NCI-H526 treated with DMSO at 0.1 percent for 48 hours (cell line): ENCODE measurements around the gene ERGIC1.

Experiments
- DNase-seq: peaks from one replicate; lab custom pipeline; 2025; lab: John Stamatoyannopoulos, UW

The ERGIC1 gene

DNA sequence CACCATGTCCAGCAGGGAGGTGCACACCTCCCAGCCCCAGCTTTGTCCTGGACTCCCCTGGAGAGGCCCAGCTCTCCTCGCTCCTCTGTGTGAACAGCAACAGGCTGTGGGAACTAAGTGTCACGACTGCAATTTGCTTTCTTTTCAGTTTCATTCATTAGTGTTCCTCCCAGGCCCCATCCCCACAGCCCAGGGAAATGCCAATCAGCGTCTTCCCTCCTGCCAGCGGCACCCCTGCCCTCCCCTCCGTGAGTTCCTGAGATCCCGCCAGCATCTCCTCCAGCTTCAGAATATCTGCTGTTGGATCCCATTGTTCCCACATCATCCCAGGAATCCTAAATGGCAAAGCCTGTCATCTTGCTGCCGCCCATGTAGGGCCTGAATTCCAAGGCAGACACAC lies 112.1 kb downstream of the ERGIC1 start:
- no peak for DNase-seq

DNA sequence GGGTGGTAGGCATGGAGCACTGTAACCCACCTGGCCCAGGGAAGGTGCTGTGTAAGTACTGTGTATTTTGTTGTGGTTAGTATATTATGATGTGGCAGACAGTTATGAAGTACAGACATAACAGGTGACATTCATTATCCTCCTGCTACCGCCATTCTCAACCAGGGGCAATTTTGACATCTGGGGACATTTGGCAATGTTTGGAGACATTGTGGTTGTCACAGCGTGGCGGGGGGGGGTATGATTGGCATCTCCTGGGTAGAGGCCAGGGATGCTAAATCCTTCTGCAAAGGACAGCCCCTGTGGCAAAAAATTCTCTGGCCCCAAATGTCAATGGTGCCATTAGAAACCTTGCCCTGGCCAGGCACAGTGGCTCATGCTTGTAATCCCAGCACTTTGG lies 115.4 kb downstream of the ERGIC1 start:
- DNase-seq = no peak

DNA sequence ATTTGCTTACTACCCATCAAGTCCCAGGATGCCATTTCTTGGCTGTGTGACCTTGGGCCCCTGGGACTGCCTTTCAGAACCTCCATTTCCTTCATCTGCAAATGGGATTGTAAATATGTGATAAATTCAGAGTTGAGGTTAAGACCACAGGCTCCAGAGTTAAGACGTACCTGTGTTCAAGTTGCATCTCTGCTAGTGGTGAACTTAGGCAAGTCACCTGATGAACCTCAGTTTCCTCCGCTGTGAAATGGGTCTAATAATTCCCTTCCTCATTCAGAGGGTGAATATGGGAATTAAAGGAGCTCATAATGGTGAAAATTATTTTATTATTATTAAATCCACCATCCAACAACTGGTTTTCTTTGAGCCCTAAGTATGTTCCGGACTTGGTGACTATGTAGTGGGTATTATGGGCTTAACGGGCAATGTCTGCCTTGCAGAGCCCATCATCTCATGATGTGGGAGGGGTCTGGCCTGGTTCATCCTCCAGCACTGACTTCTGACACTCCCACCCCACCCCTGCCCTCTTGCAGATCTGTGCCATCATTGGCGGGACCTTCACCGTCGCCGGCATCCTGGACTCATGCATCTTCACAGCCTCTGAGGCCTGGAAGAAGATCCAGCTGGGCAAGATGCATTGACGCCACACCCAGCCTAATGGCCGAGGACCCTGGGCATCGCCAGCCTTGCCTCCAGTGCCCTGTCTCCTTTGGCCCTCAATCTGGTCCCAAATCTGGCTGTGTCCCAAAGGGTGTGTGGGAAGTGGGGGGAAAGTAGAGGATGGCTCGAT lies 116.3 kb downstream of the ERGIC1 start:
- DNase-seq = no peak

DNA sequence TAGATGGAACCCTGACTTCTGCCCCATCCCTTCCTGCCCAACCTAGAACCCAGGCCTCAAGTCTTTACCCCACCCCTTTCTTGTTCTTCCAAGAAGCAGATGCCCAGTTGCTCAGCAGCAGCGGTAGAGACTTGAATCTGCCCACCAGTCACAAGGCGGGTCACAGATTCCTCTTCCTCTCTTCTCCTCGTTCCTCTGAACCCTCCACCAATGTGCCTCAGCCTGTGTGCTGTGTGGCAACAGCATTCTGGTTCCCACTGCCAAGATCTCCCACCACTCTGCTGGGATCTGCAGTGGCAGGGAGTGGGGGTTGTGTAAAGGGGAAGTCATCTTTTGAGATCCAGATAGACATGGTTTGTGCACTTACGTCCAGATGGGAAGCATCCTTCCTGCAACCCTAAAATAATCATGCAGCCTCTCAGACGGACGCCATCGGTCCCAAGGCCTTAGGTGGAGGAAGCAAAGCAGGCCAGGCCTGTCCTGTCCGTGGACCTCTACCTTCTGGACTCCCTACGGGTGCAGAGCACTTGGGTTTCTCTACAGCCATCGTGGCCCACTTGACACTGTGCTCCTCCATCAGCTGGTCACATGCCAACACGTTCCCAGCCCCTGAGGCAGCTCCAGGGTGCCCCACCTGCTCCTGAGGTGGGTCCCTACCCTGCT lies 117.5 kb downstream of the ERGIC1 start:
- no peak for DNase-seq

DNA sequence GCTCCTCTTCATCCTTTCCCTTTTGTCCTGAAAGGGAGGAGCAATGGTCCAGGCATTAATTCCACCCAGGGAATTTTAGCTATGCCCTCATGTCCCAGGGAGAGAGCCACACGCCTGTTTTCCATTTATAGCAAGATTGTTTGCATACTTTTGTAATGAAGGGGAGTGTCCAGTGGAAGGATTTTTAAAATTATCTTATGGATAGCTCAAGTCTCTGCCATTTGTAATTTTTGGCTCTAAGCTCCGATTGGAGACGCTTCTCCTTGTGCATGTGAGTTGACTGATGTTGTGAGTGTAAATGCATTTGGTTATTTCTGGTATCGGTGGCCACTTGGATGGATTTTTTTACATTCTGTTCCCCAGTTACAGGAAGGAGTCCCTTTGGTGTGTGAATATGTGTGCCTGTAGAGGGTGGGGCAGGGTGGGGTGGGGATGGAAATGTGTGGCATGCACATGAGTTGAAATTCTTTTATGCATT lies 118.0 kb downstream of the ERGIC1 start:
- DNase-seq = no peak

DNA sequence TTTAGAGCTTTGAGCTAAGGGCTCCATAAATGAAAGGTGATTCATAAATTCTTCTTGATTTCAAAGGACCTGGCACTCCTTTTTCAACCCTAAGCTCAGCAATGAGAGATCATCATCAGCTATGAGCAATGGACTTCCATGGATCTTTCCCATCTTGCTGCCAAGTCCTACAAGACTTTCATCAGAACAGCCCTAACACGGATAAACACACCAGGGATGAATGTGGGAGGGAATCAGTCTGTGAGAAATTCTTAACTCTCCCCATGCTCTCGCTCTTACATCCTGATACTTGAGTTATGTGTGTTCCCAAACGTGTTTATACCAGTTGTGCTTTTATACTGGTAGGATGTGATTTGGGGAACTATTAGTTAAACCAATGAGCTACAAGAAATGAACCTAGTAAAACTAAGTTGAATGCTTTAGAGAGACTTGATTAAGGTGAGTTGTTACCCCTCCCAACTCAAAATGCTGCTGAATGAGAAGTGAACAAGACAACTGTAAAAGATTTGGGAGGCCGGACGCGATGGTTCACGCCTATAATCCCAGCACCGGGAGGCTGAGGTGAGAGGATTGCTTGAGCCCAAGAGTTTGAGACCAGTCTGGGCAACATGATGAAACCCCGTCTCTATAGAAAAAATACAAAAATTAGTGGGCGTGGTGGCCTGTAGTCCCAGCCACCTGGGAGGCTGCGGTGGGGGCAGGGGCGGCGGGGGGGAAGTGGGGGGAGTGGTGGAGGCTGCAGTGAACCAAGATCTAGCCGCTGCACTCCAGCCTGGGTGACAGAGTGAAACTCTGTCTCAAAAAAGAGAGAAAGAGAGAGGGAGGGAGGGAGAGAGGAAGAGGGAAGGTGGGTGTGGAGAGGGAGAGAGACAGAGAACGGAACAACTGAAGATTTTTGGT lies 120.0 kb downstream of the ERGIC1 start:
- no peak for DNase-seq

DNA sequence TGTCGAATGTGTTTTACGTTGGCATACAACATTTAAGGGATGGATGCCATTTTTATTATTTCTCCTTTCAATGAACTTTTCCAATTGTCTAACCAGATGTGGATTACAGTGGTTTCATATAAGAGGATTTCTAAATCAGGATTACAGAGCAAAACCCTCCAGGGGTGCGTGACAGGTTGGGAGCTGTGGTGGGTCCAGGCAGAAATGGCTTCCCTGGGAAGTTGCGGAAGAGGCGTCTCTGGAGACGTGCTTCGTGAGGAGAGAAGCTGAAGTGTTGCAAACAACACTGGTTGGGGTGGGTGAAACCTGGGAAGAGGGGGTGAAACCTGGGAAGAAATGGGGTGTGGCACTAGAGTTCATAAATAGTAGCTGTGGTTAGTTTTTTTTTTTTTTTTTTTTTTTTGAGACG lies 120.7 kb downstream of the ERGIC1 start:
- no peak for DNase-seq

DNA sequence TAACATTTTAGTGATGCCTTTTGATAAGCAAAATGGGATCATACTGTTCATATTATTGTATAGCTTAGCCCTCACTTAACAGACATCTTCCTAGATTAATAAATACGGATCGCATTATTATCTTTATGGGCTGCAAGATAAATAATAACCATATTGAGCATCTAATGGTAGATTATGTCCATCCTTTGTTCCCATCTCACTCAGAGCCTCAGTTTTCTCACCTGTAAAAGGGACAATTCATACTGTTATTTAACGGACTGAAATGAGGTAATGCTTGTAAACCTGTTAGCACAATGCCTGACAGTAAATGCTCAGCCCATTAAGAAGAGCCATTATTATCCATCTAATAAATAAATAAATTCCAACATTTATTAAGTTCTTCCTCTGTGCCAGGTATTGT lies 122.2 kb downstream of the ERGIC1 start:
- no peak for DNase-seq

DNA sequence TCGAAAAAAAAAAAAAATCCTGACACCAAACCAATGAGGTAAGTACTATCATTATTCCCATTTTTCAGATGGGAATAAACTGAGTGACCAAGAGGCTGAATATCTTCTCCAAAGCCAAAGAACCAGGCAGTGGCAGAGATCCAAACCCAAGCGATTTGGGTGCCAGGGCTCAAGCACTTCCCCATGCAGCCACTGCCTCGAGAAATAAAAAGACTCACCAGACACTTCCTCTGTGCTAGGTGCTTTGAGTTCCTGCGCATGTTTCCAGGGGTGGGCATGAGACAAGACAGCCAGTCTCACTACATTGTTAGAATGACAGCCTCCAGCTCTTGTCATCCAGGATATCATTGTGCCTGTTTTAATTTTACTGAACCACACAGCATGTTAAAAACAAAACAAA lies 122.9 kb downstream of the ERGIC1 start:
- no peak for DNase-seq

DNA sequence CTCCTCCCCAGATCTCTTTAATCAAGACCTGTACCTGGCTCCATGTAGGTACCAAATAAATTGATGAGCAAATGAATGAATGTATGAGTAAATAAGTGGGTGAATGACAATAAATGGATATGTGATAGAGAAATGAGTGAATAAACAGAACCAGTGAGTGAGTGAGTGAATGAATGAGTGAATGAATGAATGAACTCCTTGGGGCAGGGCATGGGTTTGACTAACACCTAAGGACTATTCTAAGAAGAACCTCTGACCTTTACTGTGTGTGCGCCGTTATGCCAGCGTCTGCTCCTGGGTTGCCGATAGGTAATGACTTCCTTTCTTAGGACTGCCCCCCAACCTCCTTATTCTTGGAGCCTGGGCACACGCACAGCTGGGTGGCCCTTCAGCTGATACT lies 123.4 kb downstream of the ERGIC1 start:
- DNase-seq = no peak

DNA sequence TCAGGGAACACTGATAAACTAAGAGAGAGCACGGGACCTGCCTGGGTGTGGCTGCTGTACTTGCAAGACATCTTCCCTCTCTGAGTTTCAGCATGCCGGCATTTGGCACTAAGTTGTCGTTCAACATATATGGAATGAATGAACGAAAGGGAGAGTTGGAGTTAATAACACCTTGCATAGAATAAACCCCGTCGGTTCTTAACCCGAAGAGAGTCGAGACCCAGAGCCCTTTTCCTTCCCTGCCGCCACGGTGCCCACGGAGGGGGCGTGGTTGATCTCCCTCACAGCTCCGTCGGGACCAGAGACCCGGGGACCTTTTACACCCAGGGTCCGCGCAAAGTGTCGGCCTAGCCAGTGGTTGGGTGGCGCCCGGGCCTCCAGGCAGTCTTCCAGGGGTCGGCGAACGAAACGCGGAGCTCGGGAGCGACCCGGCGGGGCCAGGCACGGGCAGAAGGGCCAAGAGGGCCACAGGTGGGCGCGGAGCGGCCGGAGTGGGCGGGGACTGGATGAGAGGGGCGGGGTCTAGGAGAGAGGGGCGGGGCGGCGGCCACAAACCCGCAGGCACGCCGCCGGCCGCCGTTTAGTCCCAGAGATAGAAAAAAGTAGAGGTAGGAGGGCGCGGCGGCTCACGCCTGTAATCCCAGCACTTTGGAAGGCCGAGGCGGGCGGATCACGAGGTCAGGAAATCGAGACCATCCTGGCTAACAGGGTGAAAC lies 124.4 kb downstream of the ERGIC1 start:
- peak; percentile 0 for DNase-seq

DNA sequence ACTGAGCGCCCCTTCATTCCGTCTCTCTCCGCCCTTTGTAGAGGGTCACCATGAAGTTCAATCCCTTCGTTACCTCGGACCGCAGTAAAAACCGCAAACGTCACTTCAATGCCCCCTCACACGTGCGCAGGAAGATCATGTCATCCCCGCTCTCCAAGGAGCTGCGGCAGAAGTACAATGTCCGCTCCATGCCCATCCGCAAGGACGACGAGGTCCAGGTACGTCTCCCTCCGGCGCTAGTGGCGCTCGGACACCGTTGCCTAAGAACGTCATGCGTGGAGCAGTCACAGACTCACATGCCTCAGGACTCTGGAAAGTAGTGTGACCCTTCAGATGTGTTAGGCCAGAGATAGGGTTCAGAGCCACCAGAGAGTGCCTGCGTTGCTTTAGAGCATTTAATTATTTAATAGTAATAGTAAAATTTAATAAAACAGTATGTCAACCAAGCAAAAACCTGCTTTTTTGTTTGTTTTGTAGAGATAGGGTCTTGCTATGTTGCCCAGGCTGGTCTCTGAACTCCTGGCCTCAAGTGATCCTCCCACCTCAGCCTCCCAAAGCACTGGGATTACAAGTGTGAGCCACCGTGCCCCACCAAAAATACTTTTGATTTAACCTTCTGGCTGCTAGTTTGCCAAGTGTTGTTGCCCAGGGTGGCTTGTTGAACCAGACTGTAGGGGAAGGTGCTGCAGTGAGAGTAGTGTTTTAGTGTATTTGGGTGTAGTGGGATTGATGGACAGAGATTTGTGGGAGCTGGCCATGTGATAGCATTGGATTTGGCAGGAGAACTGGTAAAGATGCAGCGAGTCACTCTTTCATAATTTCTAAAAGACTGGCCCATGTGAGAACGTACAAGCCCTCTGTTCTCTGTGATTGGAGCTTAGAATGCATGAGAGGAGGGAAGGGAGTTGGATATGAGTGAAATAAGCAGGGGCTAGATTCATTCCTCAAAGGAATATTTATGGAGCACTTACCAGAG lies 126.1 kb downstream of the ERGIC1 start:
- DNase-seq = no peak

DNA sequence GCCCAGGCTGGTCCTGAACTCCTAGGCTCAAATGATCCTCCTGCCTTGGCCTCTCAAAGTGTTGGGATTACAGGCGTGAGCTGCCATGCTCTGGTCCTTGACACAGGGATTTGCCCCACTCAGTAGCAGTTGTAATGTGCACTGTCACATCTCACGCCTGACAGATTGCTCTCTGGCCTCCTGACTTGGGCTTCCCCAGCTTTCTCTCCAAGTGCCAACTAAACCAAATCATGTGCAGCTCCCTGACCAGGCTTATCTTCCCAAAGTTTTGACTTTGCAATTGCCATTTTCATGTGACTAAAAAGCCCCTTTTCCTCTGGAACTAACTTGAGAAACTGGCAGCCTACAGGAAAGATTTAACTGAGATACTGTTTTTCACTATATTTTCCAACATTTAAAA lies 135.9 kb downstream of the ERGIC1 start:
- DNase-seq = no peak

DNA sequence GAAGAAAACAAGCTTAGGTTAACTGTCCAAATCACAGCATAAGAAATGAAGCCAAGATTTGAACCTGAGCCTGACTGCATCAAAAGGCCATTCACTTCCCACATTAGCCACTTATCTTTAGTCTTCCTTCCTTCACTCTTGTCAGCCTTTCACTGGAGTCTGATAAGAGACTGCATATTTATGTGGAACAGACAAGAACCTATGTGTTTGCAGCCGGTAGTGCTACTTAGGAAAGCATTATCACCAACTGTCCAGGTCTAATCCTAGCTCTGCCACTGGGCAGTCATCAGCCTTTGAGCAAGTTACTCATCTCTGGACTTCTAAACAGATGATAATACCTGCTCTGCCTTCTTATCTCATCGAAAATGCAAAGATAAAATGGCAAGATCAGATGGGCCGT lies 137.4 kb downstream of the ERGIC1 start:
- no peak for DNase-seq

DNA sequence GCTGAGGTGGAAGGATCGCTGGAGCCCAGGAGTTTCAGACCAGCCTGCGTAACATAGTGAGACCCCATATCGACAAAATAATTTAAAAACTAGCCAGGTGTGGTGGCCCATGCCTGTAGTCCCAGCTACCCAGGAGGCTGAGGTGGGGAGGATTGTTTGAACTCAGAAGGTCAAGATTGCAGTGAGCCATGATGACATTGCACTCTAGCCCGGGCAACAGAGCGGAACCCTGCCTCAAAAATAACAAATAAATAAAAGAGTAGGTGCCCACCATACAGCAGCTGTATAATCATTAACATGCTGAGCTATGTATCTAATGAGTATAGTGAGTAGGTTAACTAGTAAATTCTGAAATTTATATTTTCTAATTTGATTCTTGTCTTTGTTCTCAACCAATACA lies 138.5 kb downstream of the ERGIC1 start:
- no peak for DNase-seq

DNA sequence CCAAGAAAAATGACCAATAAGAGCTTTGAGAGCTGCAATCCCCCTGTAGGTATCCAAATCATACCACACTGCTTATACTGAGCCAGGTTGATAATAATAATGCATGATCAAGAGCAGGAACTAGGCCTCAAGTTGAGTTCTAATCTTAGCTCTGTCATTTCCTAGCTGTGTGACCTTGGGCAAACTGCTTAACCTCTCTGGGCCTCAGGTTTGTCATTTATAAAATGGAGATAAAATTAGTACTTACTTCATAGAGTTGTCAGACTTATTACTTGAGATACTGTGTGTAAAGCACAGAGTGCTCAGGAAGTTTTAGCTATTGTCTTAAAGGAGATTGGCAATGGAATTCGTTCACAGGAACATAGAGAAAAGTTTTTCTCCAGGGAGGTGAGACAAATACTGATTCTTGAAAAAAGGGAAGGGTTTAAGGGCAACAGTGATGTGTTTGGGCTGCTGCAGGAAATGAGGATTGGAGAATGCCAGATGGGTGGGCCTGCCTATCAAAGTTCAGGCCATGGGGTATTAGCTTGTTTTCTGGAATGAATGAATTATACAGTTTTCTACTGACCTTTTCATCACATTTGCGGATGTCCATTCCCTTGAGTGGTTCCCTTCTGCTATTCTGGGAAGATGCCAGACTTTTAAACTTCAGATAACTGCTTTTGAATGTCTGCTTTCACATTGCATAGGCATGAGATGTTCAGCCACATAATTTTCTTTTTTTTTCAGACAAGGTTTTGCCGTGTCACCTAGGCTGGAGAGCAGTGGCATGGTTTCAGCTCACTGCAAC lies 139.3 kb downstream of the ERGIC1 start:
- no peak for DNase-seq

DNA sequence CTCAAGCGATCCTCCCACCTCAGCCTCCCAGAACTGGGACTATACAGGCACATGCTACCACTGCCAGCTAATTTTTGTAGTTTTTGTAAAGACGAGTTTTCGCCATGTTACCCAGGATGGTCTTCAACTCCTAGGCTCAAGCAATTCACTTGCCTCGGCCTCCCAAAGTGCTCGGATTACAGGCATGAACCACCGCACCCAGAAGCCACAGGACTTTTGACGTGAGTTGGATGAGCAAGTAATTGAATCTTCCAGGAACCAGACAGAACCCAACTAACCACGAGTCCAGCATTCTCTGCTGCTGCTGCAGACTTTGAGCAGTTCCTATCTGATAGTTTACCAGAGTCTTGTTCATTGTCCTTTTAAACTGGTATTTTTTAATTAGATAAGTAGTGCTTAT lies 139.9 kb downstream of the ERGIC1 start:
- no peak for DNase-seq

DNA sequence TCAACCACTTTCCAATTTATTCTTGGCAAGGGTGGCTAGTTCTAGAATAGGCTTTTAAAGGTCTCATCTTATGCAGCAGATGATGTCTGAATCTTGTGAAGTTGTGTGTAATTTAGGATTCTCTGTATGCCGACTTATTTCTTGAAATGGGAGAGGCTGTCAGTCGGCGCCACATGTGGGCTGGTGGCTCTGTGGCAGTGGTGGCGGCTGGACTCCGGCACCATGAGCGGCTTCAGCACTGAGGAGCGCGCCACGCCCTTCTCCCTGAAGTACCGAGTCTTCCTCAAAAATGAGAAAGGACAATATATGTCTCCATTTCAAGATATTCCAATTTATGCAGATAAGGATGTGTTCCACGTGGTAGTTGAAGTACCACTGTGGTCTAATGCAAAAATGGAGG lies 141.2 kb downstream of the ERGIC1 start:
- no peak for DNase-seq

DNA sequence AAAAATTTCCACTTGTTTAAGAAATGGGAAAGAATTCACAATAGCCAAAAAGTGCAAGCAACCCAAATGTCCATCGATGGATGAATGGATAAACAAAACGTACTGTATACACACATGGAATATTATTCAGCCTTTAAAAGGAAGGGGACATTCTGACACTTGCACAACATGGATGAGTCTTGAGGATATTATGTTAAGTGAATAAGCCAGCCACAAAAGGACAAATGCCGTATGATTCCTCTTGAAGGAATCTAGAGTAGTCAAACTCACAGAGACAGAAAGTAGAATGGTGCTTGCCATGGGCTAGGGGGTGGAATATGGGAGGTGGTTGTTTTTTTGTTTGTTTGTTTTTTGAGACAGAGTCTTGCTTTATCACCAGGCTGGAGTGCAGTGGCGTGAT lies 145.7 kb downstream of the ERGIC1 start:
- no peak for DNase-seq

DNA sequence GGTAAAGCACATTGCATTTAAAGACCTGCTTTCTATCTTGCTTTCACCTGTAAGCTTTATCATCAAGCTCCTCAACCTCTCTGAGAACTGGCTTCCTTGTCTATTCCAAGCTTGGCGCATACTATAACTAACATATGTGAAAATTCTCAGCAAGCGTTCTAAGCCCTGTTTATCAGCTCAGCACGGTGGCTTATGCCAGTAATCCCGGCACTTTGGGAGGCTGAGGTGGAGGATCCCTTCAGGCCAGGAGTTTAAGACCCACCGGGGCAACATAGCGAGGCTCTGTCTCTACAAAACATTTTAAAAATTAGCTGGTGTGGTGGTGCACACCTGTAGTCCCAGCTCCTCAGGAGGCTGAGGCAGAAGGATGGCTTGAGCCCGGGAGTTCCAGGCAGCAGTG lies 147.9 kb downstream of the ERGIC1 start:
- DNase-seq = no peak
